HL-60 (cell line): ENCODE results near the gene MAPK12.

ENCODE experiments used
- POLR2AphosphoS5 ChIP-seq: IDR thresholded peaks from 2 replicates; pipeline ENCODE4 v1.6.1; 2012; ENCODE audit warnings: low read depth
- TF ChIP-seq, protein P1 (sequence below): IDR thresholded peaks from one replicate; pipeline ENCODE4 v1.5.1; 2011; ENCODE audit warnings: low read length, control low read depth, inconsistent platforms; ENCODE audit not compliant: insufficient read depth

DNA sequence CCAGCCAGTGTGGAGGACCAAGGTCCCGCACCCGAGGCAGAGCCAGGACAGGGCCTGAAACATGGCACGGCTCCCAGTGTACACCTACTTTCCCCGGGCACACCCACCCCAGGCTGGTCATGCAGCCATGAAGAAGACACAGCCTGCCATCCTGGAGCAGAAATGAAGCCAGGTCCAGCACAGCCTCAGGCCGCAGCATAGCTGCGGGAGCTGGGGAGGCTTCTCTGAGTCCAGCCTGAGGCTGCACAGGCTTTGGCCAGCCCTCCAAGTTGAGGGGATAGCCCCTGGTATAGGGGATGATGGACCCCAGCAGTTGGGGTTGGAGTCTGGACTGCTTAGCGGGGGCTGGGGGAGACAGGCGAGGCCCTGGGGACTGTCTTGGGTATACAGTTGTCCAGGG lies 7.5 kb downstream of the MAPK12 start:
- TF ChIP-seq, protein P1, sequence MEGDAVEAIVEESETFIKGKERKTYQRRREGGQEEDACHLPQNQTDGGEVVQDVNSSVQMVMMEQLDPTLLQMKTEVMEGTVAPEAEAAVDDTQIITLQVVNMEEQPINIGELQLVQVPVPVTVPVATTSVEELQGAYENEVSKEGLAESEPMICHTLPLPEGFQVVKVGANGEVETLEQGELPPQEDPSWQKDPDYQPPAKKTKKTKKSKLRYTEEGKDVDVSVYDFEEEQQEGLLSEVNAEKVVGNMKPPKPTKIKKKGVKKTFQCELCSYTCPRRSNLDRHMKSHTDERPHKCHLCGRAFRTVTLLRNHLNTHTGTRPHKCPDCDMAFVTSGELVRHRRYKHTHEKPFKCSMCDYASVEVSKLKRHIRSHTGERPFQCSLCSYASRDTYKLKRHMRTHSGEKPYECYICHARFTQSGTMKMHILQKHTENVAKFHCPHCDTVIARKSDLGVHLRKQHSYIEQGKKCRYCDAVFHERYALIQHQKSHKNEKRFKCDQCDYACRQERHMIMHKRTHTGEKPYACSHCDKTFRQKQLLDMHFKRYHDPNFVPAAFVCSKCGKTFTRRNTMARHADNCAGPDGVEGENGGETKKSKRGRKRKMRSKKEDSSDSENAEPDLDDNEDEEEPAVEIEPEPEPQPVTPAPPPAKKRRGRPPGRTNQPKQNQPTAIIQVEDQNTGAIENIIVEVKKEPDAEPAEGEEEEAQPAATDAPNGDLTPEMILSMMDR: no peak
- TF ChIP-seq POLR2AphosphoS5: no peak
